IPS DF 4.7 (cell line): Measurements from ENCODE around the gene FGR.

ENCODE experiments used
- DNase-seq: peaks from one replicate; pipeline ENCODE4 v3.0.0-alpha.2; 2013; ENCODE audit warnings: low spot score; ENCODE audit errors: extremely low read depth

The FGR gene

DNA sequence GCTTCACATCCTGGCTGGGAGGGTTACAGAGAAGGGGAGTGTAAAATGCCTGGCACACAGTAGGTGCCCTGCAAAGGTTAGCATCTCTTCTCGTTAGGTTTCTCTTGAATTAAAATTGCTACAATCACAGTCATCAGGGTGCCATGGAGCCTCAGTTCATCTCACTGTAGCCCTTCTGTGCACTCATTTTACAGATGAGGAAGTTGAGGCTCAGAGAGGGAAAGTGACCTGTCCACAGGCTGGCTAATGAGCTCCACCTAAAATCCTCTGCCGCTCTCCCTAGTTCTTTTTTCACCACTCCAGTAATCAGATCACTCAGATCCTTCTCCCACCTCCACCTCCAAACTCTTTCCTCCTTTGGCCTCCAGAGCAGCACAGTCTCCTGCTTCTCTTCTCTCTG, 17.6 kb downstream of the FGR start:
- no peak for DNase-seq

GRCh38 chr1:27616441-27616840, 18.5 kb downstream of the FGR start:
- DNase-seq = no peak

DNA sequence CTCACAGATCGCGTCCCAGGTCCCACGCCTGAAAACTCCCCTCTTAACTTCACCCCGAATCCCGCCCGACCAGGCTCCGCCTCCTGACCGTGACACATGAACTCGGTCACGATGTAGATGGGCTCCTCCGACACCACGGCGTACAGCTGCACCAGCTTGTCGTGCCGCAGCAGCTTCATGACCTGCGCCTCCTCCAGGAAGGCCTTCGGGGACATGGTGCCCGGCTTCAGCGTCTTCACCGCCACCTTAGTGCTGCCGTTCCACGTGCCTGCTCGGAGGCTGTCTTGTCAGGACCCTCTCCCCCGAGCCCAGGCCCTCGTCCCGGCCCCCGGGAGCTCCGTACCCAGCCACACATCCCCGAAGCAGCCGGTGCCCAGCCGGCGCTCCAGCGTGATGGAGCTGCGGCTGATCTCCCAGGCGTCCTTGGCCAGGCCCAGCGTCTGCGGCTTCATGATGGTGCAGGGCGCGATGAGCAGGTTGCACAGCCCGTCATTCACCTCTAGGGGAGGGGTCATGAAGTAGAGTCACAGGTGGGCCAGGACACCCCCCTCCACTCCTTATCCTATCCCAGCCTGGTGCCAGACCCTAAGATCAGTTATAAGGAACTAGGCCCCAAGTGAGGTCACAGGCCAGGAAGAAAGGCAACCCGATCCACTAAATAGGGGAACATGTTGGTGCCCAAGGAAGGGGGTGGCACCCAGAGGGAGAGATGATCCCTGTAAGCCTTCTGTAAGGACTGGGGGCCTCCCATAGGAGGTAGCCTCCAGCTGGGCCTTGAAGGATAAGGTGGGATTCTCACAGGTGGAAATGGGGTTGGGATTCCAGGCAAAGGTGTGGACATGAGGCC, 19.4 kb downstream of the FGR start:
- DNase-seq = no peak

GRCh38 chr1:27614625-27615344, 20.2 kb downstream of the FGR start:
- DNase-seq = no peak

- DNase-seq = no peak
Observed at GRCh38 chr1:27614043-27614624, 20.9 kb downstream of the FGR start.

GRCh38 chr1:27612718-27613117, 22.3 kb downstream of the FGR start:
- no peak for DNase-seq

DNA sequence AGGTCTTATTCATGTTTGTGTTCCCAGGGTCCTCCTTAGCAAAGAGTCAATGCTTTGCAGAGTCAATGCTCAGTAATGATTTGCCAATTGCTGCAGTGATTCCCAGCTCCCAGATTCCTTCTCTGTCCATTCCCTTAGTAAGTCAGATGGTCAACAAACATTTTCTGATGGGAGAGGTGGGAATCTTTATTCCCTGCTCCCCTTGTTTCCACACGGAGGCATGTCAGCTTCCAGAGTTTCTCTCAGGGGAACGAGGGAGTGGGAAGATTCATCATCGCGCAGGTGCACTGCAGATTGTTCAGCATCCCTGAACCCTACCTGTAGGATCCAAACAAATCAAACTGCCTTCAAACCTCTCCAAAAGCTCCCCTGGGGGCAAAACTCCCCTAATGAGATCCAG, 23.5 kb downstream of the FGR start:
- no peak for DNase-seq

- no peak for DNase-seq
Observed at GRCh38 chr1:27609618-27610240, 25.3 kb downstream of the FGR start.

GRCh38 chr1:27609210-27609555, 25.8 kb downstream of the FGR start:
- DNase-seq = no peak

DNA sequence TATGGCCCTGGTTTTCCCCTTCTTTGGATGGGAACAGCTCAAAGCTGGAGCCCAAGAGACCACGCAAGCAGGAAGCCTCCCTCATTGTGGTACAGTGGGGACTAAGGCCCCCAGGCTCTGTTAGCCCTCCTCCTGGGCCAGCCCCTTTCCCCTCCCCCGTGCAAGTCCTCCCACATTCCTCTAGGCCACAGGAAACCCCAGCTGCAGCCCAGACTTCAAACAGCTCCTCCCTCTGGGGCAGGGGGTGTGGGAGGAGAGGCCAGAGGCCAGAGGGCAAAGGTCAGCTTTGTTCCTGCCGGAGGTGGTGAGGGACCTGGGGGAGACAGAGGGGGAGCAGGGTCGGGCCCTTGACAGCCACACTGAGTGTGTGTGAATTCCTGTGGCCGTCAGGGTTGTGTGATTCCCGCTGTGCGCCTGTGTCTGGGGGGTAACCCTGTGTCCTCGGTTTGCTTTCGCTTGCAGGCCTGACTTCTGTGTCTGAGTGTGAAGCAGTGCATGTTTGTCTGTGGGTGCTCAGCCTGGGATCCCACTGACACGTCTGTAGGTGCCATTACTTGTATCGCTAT, 27.7 kb downstream of the FGR start:
- DNase-seq = no peak

GRCh38 chr1:27606708-27607238, 28.2 kb downstream of the FGR start:
- no peak for DNase-seq

DNA sequence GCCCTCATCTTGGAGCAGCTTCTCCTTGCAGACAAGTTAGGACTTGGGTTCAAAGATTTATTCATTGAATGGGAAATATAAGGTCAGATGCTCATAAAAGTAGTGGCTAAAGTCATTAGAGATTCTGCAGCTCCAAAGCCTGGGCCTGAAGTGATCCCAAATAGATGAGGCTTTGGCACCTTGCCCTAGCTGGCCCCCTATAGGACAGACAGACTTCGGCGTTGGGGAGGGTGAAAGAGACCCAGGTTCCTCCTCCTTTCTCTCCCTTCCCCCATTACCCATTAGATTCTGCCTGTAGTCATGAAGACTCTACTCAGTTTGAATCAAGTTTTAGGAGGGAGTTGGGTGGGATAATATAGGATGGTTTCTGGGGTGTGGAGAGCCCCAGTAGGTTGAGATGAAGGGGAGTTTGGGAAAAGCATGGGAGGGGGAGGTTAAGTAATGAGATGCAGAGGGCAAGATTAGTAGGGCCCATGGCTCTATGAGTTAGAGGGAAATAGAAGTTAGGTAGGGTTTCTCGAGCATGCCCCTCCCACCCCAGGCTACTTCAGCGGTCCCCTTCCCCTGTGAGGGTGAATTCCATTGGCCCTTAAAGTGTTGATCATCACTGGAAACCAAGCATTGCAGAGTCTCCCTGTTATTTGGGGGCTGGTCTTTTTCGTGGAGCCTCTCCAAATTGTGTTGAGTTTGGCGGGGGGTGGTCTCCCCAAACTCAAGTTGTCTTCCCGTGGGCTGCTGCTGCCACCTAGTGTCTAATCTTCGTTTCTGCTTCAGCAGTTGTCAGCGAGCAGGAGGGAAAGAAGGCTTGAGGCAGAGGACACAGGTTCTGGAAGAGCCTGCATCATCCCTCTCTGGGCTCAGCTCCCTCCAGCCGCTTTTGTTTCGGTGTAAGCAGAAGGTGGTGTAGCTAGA, 28.9 kb downstream of the FGR start:
- no peak for DNase-seq

DNA sequence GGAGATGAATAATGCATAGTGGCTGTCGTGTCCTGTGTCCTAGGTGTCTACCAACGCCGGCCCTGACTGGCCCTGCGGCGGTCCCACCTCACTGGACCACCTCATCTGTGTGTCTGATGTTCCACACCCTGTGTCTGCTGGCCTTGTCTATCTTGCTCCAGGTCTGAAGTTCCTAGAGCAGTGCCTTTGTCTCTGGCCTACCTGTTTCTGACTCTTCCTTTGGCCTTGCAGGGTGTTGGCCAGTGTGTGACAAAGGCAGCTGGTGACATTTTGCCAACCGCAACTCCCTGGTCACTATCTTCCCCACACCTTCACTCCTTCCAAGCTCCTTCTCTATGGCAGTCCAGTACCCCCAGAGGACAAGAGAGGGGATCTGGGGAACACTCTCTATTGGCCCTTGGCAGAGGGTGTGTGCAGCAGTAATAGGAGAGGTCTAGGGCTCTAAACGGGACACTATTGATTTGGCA, 29.7 kb downstream of the FGR start:
- DNase-seq = no peak

- no peak for DNase-seq
Observed at GRCh38 chr1:27604579-27605299, 30.2 kb downstream of the FGR start.

GRCh38 chr1:27603681-27604578, 31.1 kb downstream of the FGR start, which contains the start of gene AHDC1:
TSS of gene AHDC1 (minus strand) at chr1:27604144. CDS start at chr1:27552115, 52,029 bp downstream.
- no peak for DNase-seq

DNA sequence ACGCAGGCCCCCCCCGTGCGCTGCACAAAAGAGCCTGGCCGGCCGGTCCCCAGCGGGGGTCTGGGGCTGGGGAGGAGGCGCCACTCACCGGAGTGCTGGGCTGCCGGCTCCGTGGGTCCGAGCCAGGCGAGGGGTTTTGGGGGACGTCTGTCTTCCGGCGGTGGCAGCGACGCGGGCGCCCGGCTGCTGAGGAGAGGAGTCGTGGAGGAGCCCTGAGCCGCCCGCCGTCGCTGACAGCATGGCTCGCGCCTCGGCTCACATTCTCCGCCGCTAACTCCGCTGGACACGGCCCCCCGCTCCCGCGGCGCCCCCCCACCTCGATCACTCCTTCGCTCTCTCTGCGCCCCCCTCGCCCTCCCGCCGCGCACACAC, 31.7 kb downstream of the FGR start:
- DNase-seq = no peak

GRCh38 chr1:27602462-27603308, 32.3 kb downstream of the FGR start:
- DNase-seq = no peak
